Measurements from ENCODE around the gene PACRG.

GRCh38 chr6:163226181-163226835, 498.5 kb downstream of the PACRG start:
- TF ChIP-seq CTCF (IDR thresholded peaks at IDR 0.05) (no peak), SIN3A (IDR thresholded peaks at IDR 0.05; ENCODE audit: borderline replicate concordance, insufficient read depth, low read depth, low read length) (no peak)
